ENCODE data around the gene GRB14.

GRB14 gene

GRCh38 chr2:164613321-164613982, 7.8 kb downstream of the GRB14 start:
- DNase-seq (ENCODE audit: low read depth, low spot score), result no peak

- DNase-seq (ENCODE audit: low read depth, low spot score), result no peak
These were observed 11.5 kb downstream of the GRB14 start for GRCh38 chr2:164609790-164610189.

GRCh38 chr2:164606557-164606956, 14.7 kb downstream of the GRB14 start:
- DNase-seq (ENCODE audit: low read depth, low spot score), result peak; percentile 33

- no peak for DNase-seq (ENCODE audit: low read depth, low spot score)
These were observed 16.0 kb downstream of the GRB14 start for GRCh38 chr2:164605295-164605694.

- no peak for DNase-seq (ENCODE audit: low read depth, low spot score)
These were observed 20.5 kb downstream of the GRB14 start for GRCh38 chr2:164600763-164601162.

GRCh38 chr2:164599954-164600589, 21.2 kb downstream of the GRB14 start:
- peak; percentile 56 for DNase-seq (ENCODE audit: low read depth, low spot score)

GRCh38 chr2:164597983-164598382, 23.3 kb downstream of the GRB14 start:
- DNase-seq (ENCODE audit: low read depth, low spot score), result no peak

GRCh38 chr2:164595031-164595430, 26.3 kb downstream of the GRB14 start:
- no peak for DNase-seq (ENCODE audit: low read depth, low spot score)

- no peak for DNase-seq (ENCODE audit: low read depth, low spot score)
These were observed 27.3 kb downstream of the GRB14 start for GRCh38 chr2:164593959-164594358.

GRCh38 chr2:164593541-164593940, 27.7 kb downstream of the GRB14 start:
- no peak for DNase-seq (ENCODE audit: low read depth, low spot score)

- DNase-seq (ENCODE audit: low read depth, low spot score), result no peak
These were observed 31.8 kb downstream of the GRB14 start for GRCh38 chr2:164589522-164589921.

- no peak for DNase-seq (ENCODE audit: low read depth, low spot score)
These were observed 40.2 kb downstream of the GRB14 start for GRCh38 chr2:164581050-164581449.

GRCh38 chr2:164574931-164575330, 46.4 kb downstream of the GRB14 start:
- no peak for DNase-seq (ENCODE audit: low read depth, low spot score)

GRCh38 chr2:164570475-164570874, 50.8 kb downstream of the GRB14 start:
- DNase-seq (ENCODE audit: low read depth, low spot score), result no peak

- no peak for DNase-seq (ENCODE audit: low read depth, low spot score)
These were observed 51.9 kb downstream of the GRB14 start for GRCh38 chr2:164569378-164569777.

GRCh38 chr2:164568317-164568716, 53.0 kb downstream of the GRB14 start:
- DNase-seq (ENCODE audit: low read depth, low spot score), result no peak

GRCh38 chr2:164567335-164567989, 53.8 kb downstream of the GRB14 start:
- no peak for DNase-seq (ENCODE audit: low read depth, low spot score)

- DNase-seq (ENCODE audit: low read depth, low spot score), result no peak
These were observed 55.9 kb downstream of the GRB14 start for GRCh38 chr2:164565359-164565758.

GRCh38 chr2:164562666-164563065, 58.6 kb downstream of the GRB14 start:
- DNase-seq (ENCODE audit: low read depth, low spot score), result no peak

- no peak for DNase-seq (ENCODE audit: low read depth, low spot score)
These were observed 59.3 kb downstream of the GRB14 start for GRCh38 chr2:164561991-164562390.

- DNase-seq (ENCODE audit: low read depth, low spot score), result no peak
These were observed 59.9 kb downstream of the GRB14 start for GRCh38 chr2:164561416-164561815.

- DNase-seq (ENCODE audit: low read depth, low spot score), result no peak
These were observed 60.4 kb downstream of the GRB14 start for GRCh38 chr2:164560902-164561301.

- DNase-seq (ENCODE audit: low read depth, low spot score), result peak; percentile 15
These were observed 61.0 kb downstream of the GRB14 start for GRCh38 chr2:164560181-164560792.
